ENCODE results near the gene TYMP. TPM values are rescaled to one million over a fixed set of nuclear protein-coding genes. Genes with fewer than 3 reads are reported as not detected.

TYMP gene
- total RNA-seq, 3 donors from 2014 or later (not counting 1 experiment from before 2014, with no cell fraction given), result 17.7 to 44.6 (median 32.4) TPM

- H3K27me3 ChIP-seq (ENCODE audit: control insufficient read depth, insufficient read depth, low read length), result peaks cover 14% of the 10 kb centered on the region
- DNase-seq (peak; percentile 62 to 78), ATAC-seq (peak; percentile 80 to 88 (median 87))
- no peak within 1 kb of the TSS for H3K27ac Mint-ChIP-seq
- no peaks in the 10 kb centered on the region for H3K36me3 Mint-ChIP-seq
- peaks cover 12 to 16% of the 10 kb centered on the region in 2 donors for H3K27me3 Mint-ChIP-seq (ENCODE audit: low read depth in 2 of 2)
- H3K36me3 ChIP-seq (ENCODE audit: control insufficient read depth, insufficient read depth, low read length), result no peaks in the 10 kb centered on the region
- H3K9me3 Mint-ChIP-seq, result no peaks in the 10 kb centered on the region
- intact Hi-C loops (cut with micrococcal nuclease), result no loop called here
- H3K27ac ChIP-seq (ENCODE audit: low read length), result no peak within 1 kb of the TSS
- peak within 1 kb of the TSS; percentile 21 for H3K4me3 ChIP-seq (ENCODE audit: low read length)
- peaks cover 0 to 5% of the 10 kb centered on the region in 2 donors for H3K4me1 Mint-ChIP-seq
- H3K4me1 ChIP-seq (ENCODE audit: control insufficient read depth, insufficient read depth, low read length), result peaks cover 17% of the 10 kb centered on the region
- no peak for TF ChIP-seq CTCF (IDR thresholded peaks at IDR 0.05)
- 3% methylated on average over 69 of the region's 70 CpGs for WGBS (ENCODE audit: insufficient coverage)
- no peaks in the 10 kb centered on the region for H3K9me3 ChIP-seq (ENCODE audit: control insufficient read depth, insufficient read depth, low read length)
- H3K4me3 Mint-ChIP-seq, result peak within 1 kb of the TSS; percentile 77
These were observed 48.2 kb downstream of the TYMP start, which contains the start of gene ADM2 for GRCh38 chr22:50481440-50482106. Gene ADM2 (plus strand): TSS chr22:50481543. CDS start chr22:50481848, 305 bp downstream.

- Mint-ChIP-seq H3K9me3 (no peaks in the 10 kb centered on the region), H3K36me3 (no peaks in the 10 kb centered on the region), H3K27me3 (ENCODE audit: low read depth in 2 of 2) (peaks cover 10 to 12% of the 10 kb centered on the region in 2 donors), H3K27ac (no peak overlapping the region), H3K4me1 (peaks cover 0 to 5% of the 10 kb centered on the region in 2 donors), H3K4me3 (peak overlapping the region; percentile 77)
- Histone ChIP-seq H3K4me1 (ENCODE audit: control insufficient read depth, insufficient read depth, low read length) (peaks cover 17% of the 10 kb centered on the region), H3K9me3 (ENCODE audit: control insufficient read depth, insufficient read depth, low read length) (no peaks in the 10 kb centered on the region), H3K27ac (ENCODE audit: low read length) (no peak overlapping the region), H3K27me3 (ENCODE audit: control insufficient read depth, insufficient read depth, low read length) (peaks cover 14% of the 10 kb centered on the region), H3K36me3 (ENCODE audit: control insufficient read depth, insufficient read depth, low read length) (no peaks in the 10 kb centered on the region), H3K4me3 (ENCODE audit: low read length) (no peak overlapping the region)
- no peak for DNase-seq
- WGBS (ENCODE audit: insufficient coverage), result 7% methylated on average over 45 of the region's 45 CpGs
- intact Hi-C loops (cut with micrococcal nuclease), result no loop called here
- peak in 1 of 3 donors; percentile 2 for ATAC-seq
- TF ChIP-seq CTCF (IDR thresholded peaks at IDR 0.05), result no peak
These were observed 48.8 kb downstream of the TYMP start for GRCh38 chr22:50481045-50481439.

GRCh38 chr22:50479721-50480120, 50.1 kb downstream of the TYMP start:
- Histone ChIP-seq H3K9me3 (ENCODE audit: control insufficient read depth, insufficient read depth, low read length) (no peaks in the 10 kb centered on the region), H3K27me3 (ENCODE audit: control insufficient read depth, insufficient read depth, low read length) (peaks cover 14% of the 10 kb centered on the region), H3K27ac (ENCODE audit: low read length) (no peak overlapping the region), H3K4me1 (ENCODE audit: control insufficient read depth, insufficient read depth, low read length) (peaks cover 24% of the 10 kb centered on the region), H3K4me3 (ENCODE audit: low read length) (no peak overlapping the region), H3K36me3 (ENCODE audit: control insufficient read depth, insufficient read depth, low read length) (no peaks in the 10 kb centered on the region)
- WGBS (ENCODE audit: insufficient coverage), result 75% methylated on average over 11 of the region's 11 CpGs
- no peak for DNase-seq
- Mint-ChIP-seq H3K9me3 (no peaks in the 10 kb centered on the region), H3K4me1 (peaks cover 0 to 5% of the 10 kb centered on the region in 2 donors), H3K4me3 (peak overlapping the region; percentile 77), H3K27me3 (ENCODE audit: low read depth in 2 of 2) (peaks cover 6 to 8% of the 10 kb centered on the region in 2 donors), H3K36me3 (no peaks in the 10 kb centered on the region), H3K27ac (no peak overlapping the region)
- TF ChIP-seq CTCF (IDR thresholded peaks at IDR 0.05), result no peak
- no peak for ATAC-seq
- intact Hi-C loops (cut with micrococcal nuclease), result no loop called here

Measured in natural killer cell (primary cell).